ENCODE results near the gene CDH6. TPM values are rescaled to one million over a fixed set of nuclear protein-coding genes. Genes with fewer than 3 reads are reported as not detected.

Gene CDH6
- total and polyA plus RNA-seq, 2 experiments from 2014 or later, result 0.60 to 1.1 TPM

GRCh38 chr5:31280210-31280609, 86.7 kb downstream of the CDH6 start:
- no peaks in the 10 kb centered on the region for H3F3A ChIP-seq (replicated peaks; ENCODE audit: low read depth)
- H4K20me1 ChIP-seq (replicated peaks; ENCODE audit: insufficient read depth), result no peaks in the 10 kb centered on the region
- no peaks in the 10 kb centered on the region for H3K27me3 Mint-ChIP-seq (ENCODE audit: insufficient read depth, low read depth, poor library complexity)
- 0 out of 2 replicates have a peak overlapping the region, but pooled peaks have one; percentile 42 for H3K27ac ChIP-seq (ENCODE audit: low read depth)
- ATAC-seq (no peak), DNase-seq (ENCODE audit: low spot score) (no peak)
- peaks cover 14% of the 10 kb centered on the region for H3K4me1 Mint-ChIP-seq
- H3K79me2 ChIP-seq (replicated peaks; ENCODE audit: insufficient read depth), result no peaks in the 10 kb centered on the region
- no peaks in the 10 kb centered on the region; the same call in 2 of the 3 replicates for H3K9me3 Mint-ChIP-seq
- H3K36me3 ChIP-seq (ENCODE audit: insufficient read depth), result no peaks in the 10 kb centered on the region
- TF ChIP-seq STAT1 (IDR thresholded peaks at IDR 0.05; ENCODE audit: unreplicated experiment) (no peak), CREB1 (CRISPR knock-in tag; IDR thresholded peaks at IDR 0.05; ENCODE audit: low read depth) (no peak), CTCF (conservative IDR thresholded peaks at IDR 0.05; ENCODE audit: low read depth in 2 of 2) (no peak), NANOG (IDR thresholded peaks at IDR 0.05; ENCODE audit: borderline replicate concordance) (no peak), ETS1 (IDR thresholded peaks at IDR 0.05) (no peak), POLR2AphosphoS5 (IDR thresholded peaks at IDR 0.05; ENCODE audit: low read depth) (no peak), EZH2 (IDR thresholded peaks at IDR 0.05; ENCODE audit: low read depth, unreplicated experiment) (no peak), ZNF331 (CRISPR knock-in tag; IDR thresholded peaks at IDR 0.05; ENCODE audit: low read depth) (no peak), EZH2phosphoT487 (IDR thresholded peaks at IDR 0.05; ENCODE audit: unreplicated experiment) (no peak), JUNB (IDR thresholded peaks at IDR 0.05; ENCODE audit: unreplicated experiment) (no peak), ZNF114 (CRISPR knock-in tag; IDR thresholded peaks at IDR 0.05) (no peak)
- TF ChIP-seq, protein P1, sequence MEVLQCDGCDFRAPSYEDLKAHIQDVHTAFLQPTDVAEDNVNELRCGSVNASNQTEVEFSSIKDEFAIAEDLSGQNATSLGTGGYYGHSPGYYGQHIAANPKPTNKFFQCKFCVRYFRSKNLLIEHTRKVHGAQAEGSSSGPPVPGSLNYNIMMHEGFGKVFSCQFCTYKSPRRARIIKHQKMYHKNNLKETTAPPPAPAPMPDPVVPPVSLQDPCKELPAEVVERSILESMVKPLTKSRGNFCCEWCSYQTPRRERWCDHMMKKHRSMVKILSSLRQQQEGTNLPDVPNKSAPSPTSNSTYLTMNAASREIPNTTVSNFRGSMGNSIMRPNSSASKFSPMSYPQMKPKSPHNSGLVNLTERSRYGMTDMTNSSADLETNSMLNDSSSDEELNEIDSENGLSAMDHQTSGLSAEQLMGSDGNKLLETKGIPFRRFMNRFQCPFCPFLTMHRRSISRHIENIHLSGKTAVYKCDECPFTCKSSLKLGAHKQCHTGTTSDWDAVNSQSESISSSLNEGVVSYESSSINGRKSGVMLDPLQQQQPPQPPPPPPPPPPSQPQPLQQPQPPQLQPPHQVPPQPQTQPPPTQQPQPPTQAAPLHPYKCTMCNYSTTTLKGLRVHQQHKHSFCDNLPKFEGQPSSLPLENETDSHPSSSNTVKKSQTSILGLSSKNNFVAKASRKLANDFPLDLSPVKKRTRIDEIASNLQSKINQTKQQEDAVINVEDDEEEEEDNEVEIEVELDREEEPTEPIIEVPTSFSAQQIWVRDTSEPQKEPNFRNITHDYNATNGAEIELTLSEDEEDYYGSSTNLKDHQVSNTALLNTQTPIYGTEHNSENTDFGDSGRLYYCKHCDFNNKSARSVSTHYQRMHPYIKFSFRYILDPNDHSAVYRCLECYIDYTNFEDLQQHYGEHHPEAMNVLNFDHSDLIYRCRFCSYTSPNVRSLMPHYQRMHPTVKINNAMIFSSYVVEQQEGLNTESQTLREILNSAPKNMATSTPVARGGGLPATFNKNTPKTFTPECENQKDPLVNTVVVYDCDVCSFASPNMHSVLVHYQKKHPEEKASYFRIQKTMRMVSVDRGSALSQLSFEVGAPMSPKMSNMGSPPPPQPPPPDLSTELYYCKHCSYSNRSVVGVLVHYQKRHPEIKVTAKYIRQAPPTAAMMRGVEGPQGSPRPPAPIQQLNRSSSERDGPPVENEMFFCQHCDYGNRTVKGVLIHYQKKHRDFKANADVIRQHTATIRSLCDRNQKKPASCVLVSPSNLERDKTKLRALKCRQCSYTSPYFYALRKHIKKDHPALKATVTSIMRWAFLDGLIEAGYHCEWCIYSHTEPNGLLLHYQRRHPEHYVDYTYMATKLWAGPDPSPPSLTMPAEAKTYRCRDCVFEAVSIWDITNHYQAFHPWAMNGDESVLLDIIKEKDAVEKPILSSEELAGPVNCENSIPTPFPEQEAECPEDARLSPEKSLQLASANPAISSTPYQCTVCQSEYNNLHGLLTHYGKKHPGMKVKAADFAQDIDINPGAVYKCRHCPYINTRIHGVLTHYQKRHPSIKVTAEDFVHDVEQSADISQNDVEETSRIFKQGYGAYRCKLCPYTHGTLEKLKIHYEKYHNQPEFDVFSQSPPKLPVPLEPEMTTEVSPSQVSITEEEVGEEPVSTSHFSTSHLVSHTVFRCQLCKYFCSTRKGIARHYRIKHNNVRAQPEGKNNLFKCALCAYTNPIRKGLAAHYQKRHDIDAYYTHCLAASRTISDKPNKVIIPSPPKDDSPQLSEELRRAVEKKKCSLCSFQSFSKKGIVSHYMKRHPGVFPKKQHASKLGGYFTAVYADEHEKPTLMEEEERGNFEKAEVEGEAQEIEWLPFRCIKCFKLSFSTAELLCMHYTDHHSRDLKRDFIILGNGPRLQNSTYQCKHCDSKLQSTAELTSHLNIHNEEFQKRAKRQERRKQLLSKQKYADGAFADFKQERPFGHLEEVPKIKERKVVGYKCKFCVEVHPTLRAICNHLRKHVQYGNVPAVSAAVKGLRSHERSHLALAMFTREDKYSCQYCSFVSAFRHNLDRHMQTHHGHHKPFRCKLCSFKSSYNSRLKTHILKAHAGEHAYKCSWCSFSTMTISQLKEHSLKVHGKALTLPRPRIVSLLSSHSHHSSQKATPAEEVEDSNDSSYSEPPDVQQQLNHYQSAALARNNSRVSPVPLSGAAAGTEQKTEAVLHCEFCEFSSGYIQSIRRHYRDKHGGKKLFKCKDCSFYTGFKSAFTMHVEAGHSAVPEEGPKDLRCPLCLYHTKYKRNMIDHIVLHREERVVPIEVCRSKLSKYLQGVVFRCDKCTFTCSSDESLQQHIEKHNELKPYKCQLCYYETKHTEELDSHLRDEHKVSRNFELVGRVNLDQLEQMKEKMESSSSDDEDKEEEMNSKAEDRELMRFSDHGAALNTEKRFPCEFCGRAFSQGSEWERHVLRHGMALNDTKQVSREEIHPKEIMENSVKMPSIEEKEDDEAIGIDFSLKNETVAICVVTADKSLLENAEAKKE (CRISPR knock-in tag; IDR thresholded peaks at IDR 0.05), result no peak
- TF ChIP-seq, protein P2, sequence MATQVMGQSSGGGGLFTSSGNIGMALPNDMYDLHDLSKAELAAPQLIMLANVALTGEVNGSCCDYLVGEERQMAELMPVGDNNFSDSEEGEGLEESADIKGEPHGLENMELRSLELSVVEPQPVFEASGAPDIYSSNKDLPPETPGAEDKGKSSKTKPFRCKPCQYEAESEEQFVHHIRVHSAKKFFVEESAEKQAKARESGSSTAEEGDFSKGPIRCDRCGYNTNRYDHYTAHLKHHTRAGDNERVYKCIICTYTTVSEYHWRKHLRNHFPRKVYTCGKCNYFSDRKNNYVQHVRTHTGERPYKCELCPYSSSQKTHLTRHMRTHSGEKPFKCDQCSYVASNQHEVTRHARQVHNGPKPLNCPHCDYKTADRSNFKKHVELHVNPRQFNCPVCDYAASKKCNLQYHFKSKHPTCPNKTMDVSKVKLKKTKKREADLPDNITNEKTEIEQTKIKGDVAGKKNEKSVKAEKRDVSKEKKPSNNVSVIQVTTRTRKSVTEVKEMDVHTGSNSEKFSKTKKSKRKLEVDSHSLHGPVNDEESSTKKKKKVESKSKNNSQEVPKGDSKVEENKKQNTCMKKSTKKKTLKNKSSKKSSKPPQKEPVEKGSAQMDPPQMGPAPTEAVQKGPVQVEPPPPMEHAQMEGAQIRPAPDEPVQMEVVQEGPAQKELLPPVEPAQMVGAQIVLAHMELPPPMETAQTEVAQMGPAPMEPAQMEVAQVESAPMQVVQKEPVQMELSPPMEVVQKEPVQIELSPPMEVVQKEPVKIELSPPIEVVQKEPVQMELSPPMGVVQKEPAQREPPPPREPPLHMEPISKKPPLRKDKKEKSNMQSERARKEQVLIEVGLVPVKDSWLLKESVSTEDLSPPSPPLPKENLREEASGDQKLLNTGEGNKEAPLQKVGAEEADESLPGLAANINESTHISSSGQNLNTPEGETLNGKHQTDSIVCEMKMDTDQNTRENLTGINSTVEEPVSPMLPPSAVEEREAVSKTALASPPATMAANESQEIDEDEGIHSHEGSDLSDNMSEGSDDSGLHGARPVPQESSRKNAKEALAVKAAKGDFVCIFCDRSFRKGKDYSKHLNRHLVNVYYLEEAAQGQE (IDR thresholded peaks at IDR 0.05; ENCODE audit: unreplicated experiment), result no peak
- no peaks in the 10 kb centered on the region for H3K27me3 ChIP-seq (ENCODE audit: insufficient read depth)
- no peak overlapping the region; the same call in 1 of the 2 replicates for H3K4me2 ChIP-seq
- no peaks in the 10 kb centered on the region; the same call in 2 of the 3 replicates for H3K36me3 Mint-ChIP-seq (ENCODE audit: low read depth)
- no peak overlapping the region for H3K4me3 Mint-ChIP-seq
- peaks cover 13% of the 10 kb centered on the region; the same call in 1 of the 2 replicates for H3K4me1 ChIP-seq (ENCODE audit: insufficient read depth)
- peak overlapping the region; percentile 86; the same call in 1 of the 2 replicates for H2AFZ ChIP-seq
- H3K9me2 ChIP-seq (ENCODE audit: insufficient read depth), result 0 out of 2 replicates have a peak, but pooled peaks cover 10% of the 10 kb centered on the region
- no peak overlapping the region for H3K4me3 ChIP-seq
- no peak overlapping the region for H3K27ac Mint-ChIP-seq
